ENCODE results near the gene SVOPL.

Gene SVOPL

DNA sequence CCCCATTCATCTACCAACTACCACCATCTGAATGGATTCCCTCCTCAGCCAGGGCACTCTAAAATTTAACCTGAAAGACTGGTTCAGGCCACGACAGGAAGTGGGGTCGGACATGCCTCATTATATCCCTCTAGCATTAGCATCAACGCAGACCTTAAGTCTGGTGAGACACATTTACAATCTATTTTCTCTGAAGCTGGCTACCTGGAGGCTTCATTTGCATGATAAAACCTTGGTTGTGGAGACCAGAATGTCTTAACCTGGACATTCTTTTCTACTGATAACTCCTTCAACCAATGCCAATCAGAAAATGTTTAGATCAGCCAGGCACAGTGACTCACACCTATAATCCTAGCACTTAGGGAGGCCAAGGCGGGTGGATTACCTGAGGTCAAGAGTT is 42.3 kb downstream of the SVOPL start:
- no peak for DNase-seq

GRCh38 chr7:138657854-138658386 is 43.2 kb downstream of the SVOPL start:
- no peak for DNase-seq

DNA sequence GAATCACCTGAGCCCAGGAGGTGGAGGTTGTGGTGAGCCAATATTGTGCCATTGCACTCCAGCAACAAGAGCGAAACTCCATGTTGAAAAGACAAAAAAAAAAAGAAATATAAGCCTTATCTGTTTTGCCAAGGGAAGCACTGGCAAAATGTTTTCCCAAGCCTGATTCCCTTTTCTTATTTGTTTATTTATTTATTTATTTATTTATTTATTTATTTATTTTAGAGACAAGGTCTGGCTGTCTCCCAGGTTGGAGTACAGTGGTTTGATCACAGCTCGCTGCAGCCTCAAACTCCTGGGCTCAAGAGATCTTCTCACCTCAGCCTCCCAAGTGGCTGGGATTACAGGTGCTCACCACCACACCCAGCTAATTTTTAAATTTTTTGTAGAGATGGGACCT is 44.2 kb downstream of the SVOPL start:
- DNase-seq: no peak

GRCh38 chr7:138654616-138655015 is 46.5 kb downstream of the SVOPL start:
- no peak for DNase-seq

GRCh38 chr7:138649506-138649905 is 51.7 kb downstream of the SVOPL start:
- no peak for DNase-seq

- no peak for DNase-seq
Measured at GRCh38 chr7:138645284-138645683, 55.9 kb downstream of the SVOPL start.

GRCh38 chr7:138632826-138633602 is 68.1 kb downstream of the SVOPL start:
- DNase-seq: no peak

DNA sequence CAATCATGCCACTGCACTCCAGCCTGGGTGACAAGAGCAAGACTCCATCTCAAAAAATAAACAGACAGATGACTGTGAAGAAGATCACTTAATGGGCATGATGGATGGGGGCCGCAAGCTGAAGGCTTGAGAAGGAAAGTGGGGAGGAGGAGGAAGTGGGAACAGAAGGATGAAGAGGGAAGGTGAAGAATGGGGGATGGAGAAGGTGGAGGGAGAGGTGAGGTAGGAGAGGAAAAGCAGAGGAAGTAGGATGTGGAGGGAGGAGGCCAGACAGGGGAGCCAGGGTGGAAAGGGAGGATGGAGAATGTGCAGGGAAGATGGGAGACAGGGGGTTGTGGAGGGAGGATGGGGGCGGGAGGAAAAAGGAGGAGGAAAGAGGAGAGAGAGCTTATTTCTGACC is 68.8 kb downstream of the SVOPL start:
- DNase-seq: no peak

GRCh38 chr7:138630059-138630610 is 71.0 kb downstream of the SVOPL start:
- peak; percentile 6 for DNase-seq

DNA sequence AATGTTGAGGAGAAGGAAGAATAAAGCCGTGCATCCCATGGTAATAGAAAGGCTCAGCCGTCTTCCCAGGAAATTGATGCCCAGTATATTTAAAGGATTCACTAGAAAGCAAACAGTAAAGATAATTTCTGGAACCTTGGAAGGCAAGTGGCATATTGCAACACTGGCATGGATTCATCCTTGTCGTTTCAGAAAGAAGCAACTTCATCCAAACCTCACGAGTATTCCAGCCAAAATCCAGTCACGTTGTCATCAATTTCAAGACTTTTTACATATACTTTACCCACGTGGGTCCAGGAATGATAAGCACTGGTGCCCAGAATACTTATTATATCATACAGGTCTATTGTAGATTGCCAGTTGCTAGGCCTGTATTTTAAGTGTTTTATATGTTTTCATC is 73.8 kb downstream of the SVOPL start:
- no peak for DNase-seq

DNA sequence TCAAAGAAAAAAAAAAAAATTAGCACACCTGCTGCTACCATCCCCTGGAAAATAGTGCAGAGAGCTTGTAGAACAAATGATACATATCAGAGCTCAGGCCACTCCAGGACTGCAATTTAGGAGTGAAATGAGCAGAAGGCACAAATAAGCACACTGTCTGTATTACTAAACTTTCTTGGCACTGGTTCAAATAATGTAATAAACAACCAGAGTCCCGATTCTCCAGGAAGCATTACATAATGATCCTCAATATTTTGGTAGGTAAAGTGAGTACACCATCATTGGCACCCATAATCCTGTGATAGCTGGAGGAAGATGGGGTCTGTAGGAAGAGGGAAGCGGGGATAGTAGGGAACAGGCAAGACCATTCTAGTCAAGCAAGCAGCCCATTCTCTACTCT is 74.3 kb downstream of the SVOPL start:
- no peak for DNase-seq

DNA sequence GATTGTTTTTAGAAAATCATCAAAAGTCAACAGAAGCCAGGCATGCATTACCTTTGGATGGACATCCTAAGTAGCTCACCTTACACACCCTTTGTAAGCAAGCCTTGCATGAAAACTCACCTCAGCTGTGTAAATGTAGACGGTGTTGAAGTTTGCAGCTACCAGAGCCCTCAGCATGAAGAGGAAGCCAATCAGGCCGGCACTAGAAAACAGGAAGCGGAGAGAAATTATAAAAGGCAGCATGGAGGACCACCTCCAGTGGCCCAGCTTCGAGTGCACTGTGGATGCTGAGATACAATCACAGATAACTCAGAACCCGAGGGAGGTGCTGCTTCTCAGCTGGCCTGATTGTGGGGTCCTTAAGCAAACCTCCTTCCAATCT is 75.3 kb downstream of the SVOPL start:
- no peak for DNase-seq

- no peak for DNase-seq
Measured at GRCh38 chr7:138625084-138625848, 75.9 kb downstream of the SVOPL start.

- DNase-seq: no peak
Measured at GRCh38 chr7:138622841-138623240, 78.3 kb downstream of the SVOPL start.

DNA sequence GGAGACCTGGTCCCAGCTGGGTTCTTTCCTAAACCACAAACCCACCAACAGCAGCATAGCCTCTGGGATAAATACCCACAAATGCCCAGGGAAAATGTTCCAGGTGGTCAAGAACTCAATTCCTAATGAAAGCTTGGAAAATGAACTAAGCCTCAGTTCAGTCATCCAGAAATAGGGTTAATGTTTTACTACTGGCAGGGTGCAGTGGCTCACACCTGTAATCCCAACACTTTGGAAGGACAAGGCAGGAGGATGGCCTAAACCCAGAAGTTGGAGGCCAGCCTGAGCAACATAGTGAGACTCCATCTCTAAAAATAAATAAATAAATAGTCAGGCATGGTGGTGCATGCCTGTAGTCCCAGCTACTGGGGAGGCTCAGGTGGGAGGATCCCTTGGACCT is 82.2 kb downstream of the SVOPL start:
- DNase-seq: no peak

- DNase-seq: no peak
Measured at GRCh38 chr7:138618506-138618905, 82.7 kb downstream of the SVOPL start.

DNA sequence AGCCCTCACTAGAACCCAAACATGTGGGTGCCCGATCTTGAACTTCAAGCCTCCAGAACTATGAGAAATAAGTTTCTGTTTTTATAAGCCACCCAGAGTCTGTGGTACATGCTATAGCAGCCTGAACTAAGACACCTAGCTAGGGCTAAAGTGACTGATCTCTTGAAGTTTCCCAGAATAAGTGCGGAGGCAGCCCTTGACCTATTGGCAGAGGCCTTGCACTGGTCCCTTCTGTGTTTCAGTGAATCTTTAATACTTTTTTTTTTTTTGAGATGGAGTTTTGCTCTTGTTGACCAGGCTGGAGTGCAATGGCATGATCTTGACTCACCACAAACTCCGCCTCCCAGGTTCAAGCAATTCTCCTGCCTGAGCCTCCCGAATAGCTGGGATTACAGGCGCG is 85.1 kb downstream of the SVOPL start:
- DNase-seq: no peak

GRCh38 chr7:138613630-138614029 is 87.5 kb downstream of the SVOPL start:
- no peak for DNase-seq

- no peak for DNase-seq
Measured at GRCh38 chr7:138610671-138611170, 90.4 kb downstream of the SVOPL start.

- no peak for DNase-seq
Measured at GRCh38 chr7:138608275-138608674, 92.9 kb downstream of the SVOPL start.

- no peak for DNase-seq
Measured at GRCh38 chr7:138607216-138608126, 93.7 kb downstream of the SVOPL start.

DNA sequence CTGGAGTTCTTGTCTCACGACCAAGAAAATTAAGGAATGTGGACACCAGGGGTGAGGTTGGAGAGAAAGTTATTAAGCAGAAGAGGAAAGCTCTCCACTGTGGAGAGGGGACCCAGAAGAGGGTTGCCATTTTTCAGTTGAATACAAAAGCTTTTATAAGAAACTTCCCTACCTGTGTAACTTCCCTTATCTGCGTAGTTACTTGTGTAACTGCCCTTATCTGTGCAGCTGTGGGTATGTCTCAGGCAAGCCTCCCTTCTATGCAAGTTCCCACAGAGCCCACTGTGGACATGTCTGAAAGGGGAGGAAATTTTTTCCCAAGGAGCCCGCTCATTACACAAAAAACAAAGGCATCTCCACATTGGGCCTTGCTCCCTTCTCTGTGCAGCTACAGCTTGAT is 94.9 kb downstream of the SVOPL start:
- DNase-seq: no peak
